ENCODE results near the gene PLCXD3. TPM values are rescaled to one million over a fixed set of nuclear protein-coding genes. Genes with fewer than 3 reads are reported as not detected.
"Not testable (repeated sequence)": the region's sequence is repeated elsewhere in the genome, so short reads cannot be mapped to it uniquely, and the experiment has no call there.

Gene PLCXD3
- total RNA-seq, 1 donor from 2014 or later = 2.6 TPM

- intact Hi-C loops (cut with DNase I) = no loop called here
- no peaks in the 10 kb centered on the region for H3K4me1 ChIP-seq
- DNase-seq = no peak
- H3K27me3 ChIP-seq = no peaks in the 10 kb centered on the region
- TF ChIP-seq CTCF (IDR thresholded peaks at IDR 0.05) = no peak
- ATAC-seq = no peak
- no peaks in the 10 kb centered on the region for H3K36me3 ChIP-seq
- H3K4me3 ChIP-seq = no peak overlapping the region
- no peaks in the 10 kb centered on the region for H3K9me3 ChIP-seq
- no peak overlapping the region for H3K27ac ChIP-seq
These were observed 24.9 kb downstream of the PLCXD3 start for GRCh38 chr5:41485533-41485932.

- Histone ChIP-seq H3K9me3 (no peaks in the 10 kb centered on the region), H3K36me3 (no peaks in the 10 kb centered on the region), H3K27me3 (no peaks in the 10 kb centered on the region), H3K27ac (no peak overlapping the region), H3K4me3 (no peak overlapping the region), H3K4me1 (no peaks in the 10 kb centered on the region)
- ATAC-seq = no peak
- DNase-seq = no peak
- no peak for TF ChIP-seq CTCF (IDR thresholded peaks at IDR 0.05)
- intact Hi-C loops (cut with DNase I) = no loop called here
These were observed 27.7 kb downstream of the PLCXD3 start for GRCh38 chr5:41482715-41483114.

- ATAC-seq = no peak
These were observed 28.2 kb downstream of the PLCXD3 start for GRCh38 chr5:41482173-41482572.

GRCh38 chr5:41471571-41472208, 38.7 kb downstream of the PLCXD3 start:
- H3K9me3 ChIP-seq; intact Hi-C loops (cut with DNase I); H3K4me3 ChIP-seq; H3K27ac ChIP-seq; H3K36me3 ChIP-seq; ATAC-seq; DNase-seq; H3K4me1 ChIP-seq; H3K27me3 ChIP-seq: not testable (repeated sequence)

More at GRCh38 chr5:41482173-41482572, 28.2 kb downstream of the PLCXD3 start:
- H3K4me3 ChIP-seq = no peak overlapping the region
- no peak for DNase-seq
- no peak for TF ChIP-seq CTCF (IDR thresholded peaks at IDR 0.05)
- intact Hi-C loops (cut with DNase I) = no loop called here
- no peaks in the 10 kb centered on the region for H3K36me3 ChIP-seq
- H3K27ac ChIP-seq = no peak overlapping the region
- no peaks in the 10 kb centered on the region for H3K27me3 ChIP-seq
- no peaks in the 10 kb centered on the region for H3K9me3 ChIP-seq
- no peaks in the 10 kb centered on the region for H3K4me1 ChIP-seq

- DNase-seq (no peak), ATAC-seq (no peak)
- Histone ChIP-seq H3K9me3 (no peaks in the 10 kb centered on the region), H3K36me3 (no peaks in the 10 kb centered on the region), H3K4me1 (no peaks in the 10 kb centered on the region), H3K27ac (no peak overlapping the region), H3K27me3 (no peaks in the 10 kb centered on the region), H3K4me3 (no peak overlapping the region)
- intact Hi-C loops (cut with DNase I) = no loop called here
- no peak for TF ChIP-seq CTCF (IDR thresholded peaks at IDR 0.05)
These were observed 44.8 kb downstream of the PLCXD3 start for GRCh38 chr5:41465493-41466171.

GRCh38 chr5:41459557-41459956, 50.8 kb downstream of the PLCXD3 start:
- Histone ChIP-seq H3K9me3 (no peaks in the 10 kb centered on the region), H3K27ac (no peak overlapping the region), H3K4me1 (no peaks in the 10 kb centered on the region), H3K36me3 (no peaks in the 10 kb centered on the region), H3K27me3 (no peaks in the 10 kb centered on the region), H3K4me3 (no peak overlapping the region)
- no peak for TF ChIP-seq CTCF (IDR thresholded peaks at IDR 0.05)
- DNase-seq (no peak), ATAC-seq (no peak)
- intact Hi-C loops (cut with DNase I) = no loop called here

All from upper lobe of right lung (tissue), 1 donor.